Prostate gland (tissue), 2 donors: ENCODE results near the gene RAN.
"Not testable (repeated sequence)": the region's sequence is repeated elsewhere in the genome, so short reads cannot be mapped to it uniquely, and the experiment has no call there.

ENCODE experiments used
- CTCF ChIP-seq, 4 experiments: fragments of 200-600 bp in 2 of 4; fragments of 450-650 bp in 2 of 4; sonication (generic) in 2 of 4; IDR thresholded peaks; 1 replicate in 3 of 4; 2 replicates in 1 of 4; pipeline ENCODE4 v1.5.1; 2016 to 2019; ENCODE audit warnings: antibody characterized with exemption in 4 of 4, mild to moderate bottlenecking in 2 of 4, moderate library complexity in 2 of 4
- POLR2A ChIP-seq: fragments of 450-650 bp; IDR thresholded peaks from one replicate; pipeline ENCODE4 v1.6.1; 2016; ENCODE audit warnings: antibody characterized with exemption, mild to moderate bottlenecking

- TF ChIP-seq CTCF (IDR thresholded peaks at IDR 0.05); POLR2A: not testable (repeated sequence)
Measured at GRCh38 chr12:130848785-130849305, 23.0 kb upstream of the RAN start.
